Testis (tissue), 3 donors: Measurements from ENCODE around the gene MAGOH. TPM values are rescaled to one million over a fixed set of nuclear protein-coding genes. Genes with fewer than 3 reads are reported as not detected.
A peak's percentile ranks its signal among the peaks of the same experiment; 100 is the strongest.

ENCODE experiments used
- DNase-seq: peaks from one replicate; pipeline ENCODE4 v3.0.0-alpha.2; 2019
- H3K27ac ChIP-seq, 2 donors: fragments of 200-600 bp; sonication (generic); one replicate each; pipeline ENCODE4 v1.5.1; 2019
- H3K27me3 ChIP-seq: fragments of 200-600 bp; sonication (generic); one replicate; pipeline ENCODE4 v1.5.1; 2019
- H3K36me3 ChIP-seq: fragments of 200-600 bp; sonication (generic); one replicate; pipeline ENCODE4 v1.5.1; 2017; ENCODE audit warnings: low read depth; ENCODE audit errors: missing control alignments
- H3K4me1 ChIP-seq: fragments of 200-600 bp; sonication (generic); one replicate; pipeline ENCODE4 v1.5.1; 2019
- H3K4me3 ChIP-seq, 2 donors: fragments of 200-600 bp; sonication (generic); one replicate each; pipeline ENCODE4 v1.5.1; 2017 to 2019
- H3K9me3 ChIP-seq: fragments of 200-600 bp; sonication (generic); one replicate; pipeline ENCODE4 v1.5.1; 2017
- CTCF ChIP-seq, 3 experiments: fragments of 450-650 bp in 2 of 3; fragments of 200-600 bp in 1 of 3; sonication (generic) in 1 of 3; IDR thresholded peaks; one replicate each; pipeline ENCODE4 v1.5.1; 2016 to 2019; ENCODE audit warnings: antibody characterized with exemption in 3 of 3, mild to moderate bottlenecking in 2 of 3, moderate library complexity in 1 of 3
- POLR2A ChIP-seq: fragments of 450-650 bp; IDR thresholded peaks from one replicate; pipeline ENCODE4 v1.6.1; 2017; ENCODE audit warnings: antibody characterized with exemption, mild to moderate bottlenecking, moderate library complexity
- WGBS, 2 donors: methylation state at CpG; one replicate each; pipeline ENCODE4 v1.1.5; 2018; 5-methylcytosine and 5-hydroxymethylcytosine counted together
- intact Hi-C: fragments of 100-400 bp; cut with DNase I; formaldehyde crosslinking; loops from one replicate; pipeline ENCODE4 v1.15.1; 2023; ENCODE audit warnings: low total_unique reads
- polyA plus RNA-seq: library from polyadenylated mRNA; stranded (reverse); fragments of 350-450 nt; fragmentation: Illumina TruSeq; extraction: RNeasy Lipid Tissue Mini Kit (QIAGEN cat#74804); gene quantifications from one replicate; pipeline ENCODE4 v1.2.3, GENCODE V29; 2014; ENCODE audit warnings: low read depth, low replicate concordance; ENCODE audit not compliant: insufficient read depth
- total RNA-seq, 2 donors: library from RNA; depleted of rRNA; stranded (reverse); fragments of >200 nt; gene quantifications; one replicate each; pipeline ENCODE4 v1.2.3, GENCODE V29; 2016

MAGOH gene
- total and polyA plus RNA-seq, 3 donors from 2014 or later = 32.0 to 50.0 (median 39.1) TPM

GRCh38 chr1:53241828-53242227 lies 3.5 kb upstream of the MAGOH start:
- peaks cover 10% of the 10 kb centered on the region for H3K4me1 ChIP-seq
- WGBS, 2 donors = 77 to 81% methylated on average over 2 of the region's 2 CpGs
- no peak overlapping the region for H3K27ac ChIP-seq
- TF ChIP-seq CTCF (IDR thresholded peaks at IDR 0.05) (no peak), POLR2A (no peak)
- H3K4me3 ChIP-seq = no peak overlapping the region
- no peaks in the 10 kb centered on the region for H3K9me3 ChIP-seq
- H3K27me3 ChIP-seq = no peaks in the 10 kb centered on the region
- DNase-seq = no peak
- no peaks in the 10 kb centered on the region for H3K36me3 ChIP-seq
- intact Hi-C loops = no loop called here

GRCh38 chr1:53237638-53238037 lies 680 bp downstream of the MAGOH start:
- no peak for TF ChIP-seq POLR2A
- no peak for TF ChIP-seq CTCF (IDR thresholded peaks at IDR 0.05)
- no peak for DNase-seq
- Histone ChIP-seq H3K36me3 (no peaks in the 10 kb centered on the region), H3K4me1 (peaks cover 10% of the 10 kb centered on the region), H3K4me3 (peak overlapping the region; percentile 90 to 99), H3K27ac (peak overlapping the region; percentile 78 to 79), H3K27me3 (no peaks in the 10 kb centered on the region), H3K9me3 (no peaks in the 10 kb centered on the region)
- WGBS, 2 donors = 24 to 32% methylated on average over 8 of the region's 8 CpGs
- intact Hi-C loops = no loop called here

- Histone ChIP-seq H3K4me1 (peaks cover 16% of the 10 kb centered on the region), H3K36me3 (no peaks in the 10 kb centered on the region), H3K4me3 (peak overlapping the region; percentile 92 to 93), H3K9me3 (no peaks in the 10 kb centered on the region), H3K27me3 (no peaks in the 10 kb centered on the region), H3K27ac (peak overlapping the region; percentile 97 to 99)
- intact Hi-C loops = no loop called here
- no peak for TF ChIP-seq POLR2A
- TF ChIP-seq CTCF (IDR thresholded peaks at IDR 0.05) = no peak
- DNase-seq = no peak
- WGBS, 2 donors = 17 to 27% methylated on average over 3 of the region's 3 CpGs
Observed at GRCh38 chr1:53220962-53221286, 17.4 kb downstream of the MAGOH start.

GRCh38 chr1:53220171-53220961 lies 18.0 kb downstream of the MAGOH start, which contains the start of gene CZIB:
TSS of gene CZIB (minus strand) at chr1:53220634. CDS start at chr1:53220575, 59 bp downstream.
- peak; percentile 94 for DNase-seq
- Histone ChIP-seq H3K9me3 (no peaks in the 10 kb centered on the region), H3K4me3 (peak within 1 kb of the TSS; percentile 92 to 93), H3K36me3 (no peaks in the 10 kb centered on the region), H3K27me3 (no peaks in the 10 kb centered on the region), H3K27ac (peak within 1 kb of the TSS; percentile 97 to 99), H3K4me1 (peaks cover 16% of the 10 kb centered on the region)
- no peak for TF ChIP-seq CTCF (IDR thresholded peaks at IDR 0.05)
- TF ChIP-seq POLR2A = peak; percentile 72
- intact Hi-C loops = no loop called here
- 1% methylated on average over 46 to 50 of the region's 61 CpGs for WGBS, 2 donors

- peaks cover 16% of the 10 kb centered on the region for H3K4me1 ChIP-seq
- no peak for TF ChIP-seq POLR2A
- TF ChIP-seq CTCF (IDR thresholded peaks at IDR 0.05) = no peak
- WGBS, 2 donors = 11 to 22% methylated on average over 8 of the region's 8 CpGs
- DNase-seq = no peak
- no peaks in the 10 kb centered on the region for H3K27me3 ChIP-seq
- H3K27ac ChIP-seq = peak overlapping the region; percentile 97 to 99
- intact Hi-C loops = no loop called here
- no peaks in the 10 kb centered on the region for H3K36me3 ChIP-seq
- no peaks in the 10 kb centered on the region for H3K9me3 ChIP-seq
- peak overlapping the region; percentile 92 to 93 for H3K4me3 ChIP-seq
Observed at GRCh38 chr1:53219711-53220110, 18.6 kb downstream of the MAGOH start.
